NCI-H1092 treated with DMSO at 0.1 percent for 48 hours (cell line): ENCODE data around the gene P2RY14.
A peak's percentile ranks its signal among the peaks of the same experiment; 100 is the strongest.

Experiments used
- DNase-seq: peaks from one replicate; lab custom pipeline; 2025; lab: John Stamatoyannopoulos, UW

Gene P2RY14

GRCh38 chr3:151214459-151214858 is 63.9 kb downstream of the P2RY14 start:
- no peak for DNase-seq

GRCh38 chr3:151213881-151214280 is 64.5 kb downstream of the P2RY14 start:
- no peak for DNase-seq

GRCh38 chr3:151213151-151213550 is 65.2 kb downstream of the P2RY14 start:
- no peak for DNase-seq

- DNase-seq = peak; percentile 9
Measured at GRCh38 chr3:151210676-151211381, 67.5 kb downstream of the P2RY14 start.

- DNase-seq = no peak
Measured at GRCh38 chr3:151209654-151210053, 68.7 kb downstream of the P2RY14 start.

GRCh38 chr3:151206201-151206600 is 72.1 kb downstream of the P2RY14 start:
- no peak for DNase-seq

GRCh38 chr3:151205482-151205881 is 72.9 kb downstream of the P2RY14 start:
- DNase-seq = no peak

- DNase-seq = no peak
Measured at GRCh38 chr3:151204530-151205402, 73.6 kb downstream of the P2RY14 start.

GRCh38 chr3:151203051-151203420 is 75.3 kb downstream of the P2RY14 start, which contains the start of gene GPR171:
GPR171 (minus strand) TSS chr3:151203216; CDS start chr3:151199386, 3,830 bp downstream.
- no peak for DNase-seq

GRCh38 chr3:151201051-151201730 is 77.2 kb downstream of the P2RY14 start:
- no peak for DNase-seq

- DNase-seq = no peak
Measured at GRCh38 chr3:151200586-151200985, 77.8 kb downstream of the P2RY14 start.

- DNase-seq = no peak
Measured at GRCh38 chr3:151199554-151200438, 78.5 kb downstream of the P2RY14 start.

- DNase-seq = no peak
Measured at GRCh38 chr3:151198849-151199248, 79.5 kb downstream of the P2RY14 start.

- DNase-seq = no peak
Measured at GRCh38 chr3:151197981-151198767, 80.2 kb downstream of the P2RY14 start.

- DNase-seq = no peak
Measured at GRCh38 chr3:151197228-151197627, 81.1 kb downstream of the P2RY14 start.

- no peak for DNase-seq
Measured at GRCh38 chr3:151196434-151196833, 81.9 kb downstream of the P2RY14 start.

GRCh38 chr3:151195826-151196225 is 82.5 kb downstream of the P2RY14 start:
- no peak for DNase-seq

GRCh38 chr3:151192545-151192944 is 85.8 kb downstream of the P2RY14 start:
- DNase-seq = no peak

GRCh38 chr3:151191095-151191494 is 87.2 kb downstream of the P2RY14 start:
- no peak for DNase-seq

- no peak for DNase-seq
Measured at GRCh38 chr3:151183265-151183671, 95.1 kb downstream of the P2RY14 start.
